Body of pancreas (tissue), 4 donors: ENCODE results near the gene RBP7. TPM values are rescaled to one million over a fixed set of nuclear protein-coding genes. Genes with fewer than 3 reads are reported as not detected.
"Not testable (repeated sequence)": the region's sequence is repeated elsewhere in the genome, so short reads cannot be mapped to it uniquely, and the experiment has no call there.

ENCODE experiments used
- ATAC-seq: fragments of 150-250 bp; one replicate; pipeline ENCODE4 v1.9.1; 2016
- DNase-seq, 4 donors: peaks; one replicate each; pipeline ENCODE4 v3.0.0-alpha.2; 2019
- H3K27ac ChIP-seq, 4 donors: fragments of 200-600 bp; sonication (generic); 1 replicate in 3 of 4; 2 replicates in 1 of 4; pipeline versions ENCODE4 v1.5.1 to v1.6.1; 2016 to 2019; ENCODE audit warnings: mild to moderate bottlenecking in 1 of 4, mixed read lengths in 1 of 4, moderate library complexity in 1 of 4
- H3K27me3 ChIP-seq, 2 donors: fragments of 200-600 bp; sonication (generic); one replicate each; pipeline ENCODE4 v1.6.0; 2016; ENCODE audit warnings: mild to moderate bottlenecking in 1 of 2
- H3K36me3 ChIP-seq, 2 donors: fragments of 200-600 bp; sonication (generic); replicated peaks in 1 of 2; 2 replicates each; pipeline ENCODE4 v1.5.1; 2016; ENCODE audit warnings: low read depth in 2 of 2; ENCODE audit not compliant: insufficient read depth in 1 of 2
- H3K4me1 ChIP-seq: fragments of 200-600 bp; sonication (generic); one replicate; pipeline ENCODE4 v1.6.0; 2016
- H3K4me3 ChIP-seq, 2 donors: fragments of 200-600 bp; sonication (generic); 1 replicate in 1 of 2; 2 replicates in 1 of 2; pipeline ENCODE4 v1.5.1; 2016 to 2019
- H3K9me3 ChIP-seq, 3 donors: fragments of 200-600 bp; sonication (generic); 1 replicate in 2 of 3; 2 replicates in 1 of 3; pipeline ENCODE4 v1.5.1; 2016
- CTCF ChIP-seq, 7 experiments: fragments of 450-650 bp in 4 of 7; fragments of 200-600 bp in 3 of 7; sonication (generic) in 3 of 7; IDR thresholded peaks; one replicate each; pipeline ENCODE4 v1.5.1; 2016 to 2019; ENCODE audit warnings: antibody characterized with exemption in 7 of 7
- POLR2A ChIP-seq, 3 donors: fragments of 450-650 bp; IDR thresholded peaks; one replicate each; pipeline ENCODE4 v1.6.1; 2016; ENCODE audit warnings: antibody characterized with exemption in 3 of 3, mild to moderate bottlenecking in 2 of 3
- WGBS, 2 donors: methylation state at CpG; one replicate each; pipeline ENCODE4 v1.1.5; 2017; 5-methylcytosine and 5-hydroxymethylcytosine counted together
- intact Hi-C: fragments of 100-400 bp; cut with DNase I; formaldehyde crosslinking; loops from one replicate; pipeline ENCODE4 v1.15.1; 2023
- total RNA-seq, 2 donors: library from RNA; depleted of rRNA; stranded (reverse); fragments of >200 nt; gene quantifications; one replicate each; pipeline ENCODE4 v1.1.0, GENCODE V29; 2016

The RBP7 gene
- total RNA-seq, 2 donors from 2014 or later: 7.5 to 46.8 TPM

- TF ChIP-seq POLR2A (IDR thresholded peaks at IDR 0.05) (no peak), CTCF (IDR thresholded peaks at IDR 0.05) (no peak)
- Histone ChIP-seq H3K27me3 (no peaks in the 10 kb centered on the region), H3K36me3 (no peaks in the 10 kb centered on the region), H3K9me3 (no peaks in the 10 kb centered on the region), H3K27ac (no peak overlapping the region), H3K4me3 (no peak overlapping the region), H3K4me1 (no peaks in the 10 kb centered on the region)
- no peak for ATAC-seq
- no peak for DNase-seq
- intact Hi-C loops: no loop called here
Measured at GRCh38 chr1:10019561-10019960, 22.5 kb downstream of the RBP7 start.

DNA sequence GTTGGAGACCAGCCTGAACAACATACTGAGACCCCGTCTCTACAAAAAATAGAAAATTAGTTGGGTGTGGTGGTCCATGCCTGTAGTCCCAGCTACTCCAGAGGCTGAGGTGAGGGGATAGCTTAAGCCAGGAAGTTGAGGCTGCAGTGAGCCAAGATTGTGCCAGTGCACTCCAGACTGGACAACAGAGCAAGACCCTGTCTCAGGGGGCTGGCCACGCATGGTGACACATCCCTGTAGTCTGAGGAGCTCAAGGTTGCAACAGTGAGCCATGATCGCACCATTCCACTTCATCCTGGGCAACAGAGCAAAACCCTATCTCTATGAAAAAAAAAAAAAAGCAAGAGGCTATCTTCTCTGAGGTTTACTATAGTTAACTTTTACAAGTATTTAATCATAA lies 23.1 kb downstream of the RBP7 start:
- intact Hi-C loops: loop anchor here (10.0 kb wide), 1 partner anchor 145 kb away; no protein-coding TSS in a partner anchor
- 58 to 77% methylated on average over 3 of the region's 3 CpGs for WGBS, 2 donors
- Histone ChIP-seq H3K27me3 (no peaks in the 10 kb centered on the region), H3K9me3 (no peaks in the 10 kb centered on the region), H3K4me1 (no peaks in the 10 kb centered on the region), H3K36me3 (no peaks in the 10 kb centered on the region), H3K4me3 (no peak overlapping the region), H3K27ac (no peak overlapping the region)
- DNase-seq: no peak
- no peak for ATAC-seq
- TF ChIP-seq CTCF (IDR thresholded peaks at IDR 0.05) (no peak), POLR2A (IDR thresholded peaks at IDR 0.05) (no peak)

- 50 to 75% methylated on average over 1 to 2 of the region's 2 CpGs for whole genome bisulfite sequencing, 2 donors
- intact Hi-C loops: loop anchor here (10.0 kb wide), 1 partner anchor 146 kb away; no protein-coding TSS in a partner anchor
- H3K27ac ChIP-seq, H3K9me3 ChIP-seq, ATAC-seq, H3K4me1 ChIP-seq, H3K36me3 ChIP-seq, H3K4me3 ChIP-seq, H3K27me3 ChIP-seq, DNase-seq: not testable (repeated sequence)
Measured at GRCh38 chr1:10020678-10021077, 23.6 kb downstream of the RBP7 start.

GRCh38 chr1:10021992-10022391 lies 25.0 kb downstream of the RBP7 start:
- 85 to 90% methylated on average over 4 of the region's 4 CpGs for WGBS, 2 donors
- DNase-seq, ATAC-seq, H3K9me3 ChIP-seq, H3K27ac ChIP-seq, H3K27me3 ChIP-seq, H3K4me1 ChIP-seq, H3K4me3 ChIP-seq, H3K36me3 ChIP-seq: not testable (repeated sequence)
- intact Hi-C loops: loop anchor here (10.0 kb wide), 1 partner anchor 147 kb away; no protein-coding TSS in a partner anchor

DNA sequence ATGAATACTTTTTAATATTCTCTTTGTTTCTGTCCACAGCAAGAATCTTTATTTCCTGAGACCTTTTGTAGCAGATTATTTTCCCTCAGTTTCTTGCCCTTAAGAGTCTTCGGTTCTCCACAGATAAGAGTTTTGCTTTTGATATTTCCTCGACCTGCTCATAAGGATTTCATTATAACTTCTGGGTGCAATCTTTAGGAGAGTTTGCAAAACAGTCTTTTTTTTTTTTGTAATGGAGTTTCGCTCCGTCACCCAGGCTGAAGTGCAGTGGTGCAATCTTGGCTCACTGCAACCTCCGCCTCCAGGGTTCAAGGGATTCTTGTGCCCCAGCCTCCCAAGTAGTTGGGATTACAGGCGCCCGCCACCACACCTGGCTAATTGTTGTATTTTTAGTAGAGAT lies 25.6 kb downstream of the RBP7 start:
- TF ChIP-seq POLR2A (IDR thresholded peaks at IDR 0.05) (no peak), CTCF (IDR thresholded peaks at IDR 0.05) (no peak)
- Histone ChIP-seq H3K4me1 (no peaks in the 10 kb centered on the region), H3K9me3 (no peaks in the 10 kb centered on the region), H3K4me3 (no peak overlapping the region), H3K27ac (no peak overlapping the region), H3K27me3 (no peaks in the 10 kb centered on the region), H3K36me3 (no peaks in the 10 kb centered on the region)
- WGBS, 2 donors: 80 to 81% methylated on average over 7 of the region's 7 CpGs
- ATAC-seq (no peak), DNase-seq (no peak)
- intact Hi-C loops: loop anchor here (10.0 kb wide), 1 partner anchor 148 kb away; no protein-coding TSS in a partner anchor

GRCh38 chr1:10025354-10025753 lies 28.3 kb downstream of the RBP7 start:
- TF ChIP-seq POLR2A (IDR thresholded peaks at IDR 0.05) (no peak), CTCF (IDR thresholded peaks at IDR 0.05) (no peak)
- H3K27ac ChIP-seq: no peak overlapping the region
- intact Hi-C loops: loop anchor here (10.0 kb wide), 1 partner anchor 151 kb away; no protein-coding TSS in a partner anchor
- 67 to 77% methylated on average over 2 of the region's 2 CpGs for whole genome bisulfite sequencing, 2 donors
- H3K4me3 ChIP-seq: no peak overlapping the region
- no peaks in the 10 kb centered on the region for H3K4me1 ChIP-seq
- H3K9me3 ChIP-seq: no peaks in the 10 kb centered on the region
- DNase-seq (no peak), ATAC-seq (no peak)
- no peaks in the 10 kb centered on the region for H3K27me3 ChIP-seq
- no peaks in the 10 kb centered on the region for H3K36me3 ChIP-seq
